ENCODE measurements around the gene SLC49A3.

DNA sequence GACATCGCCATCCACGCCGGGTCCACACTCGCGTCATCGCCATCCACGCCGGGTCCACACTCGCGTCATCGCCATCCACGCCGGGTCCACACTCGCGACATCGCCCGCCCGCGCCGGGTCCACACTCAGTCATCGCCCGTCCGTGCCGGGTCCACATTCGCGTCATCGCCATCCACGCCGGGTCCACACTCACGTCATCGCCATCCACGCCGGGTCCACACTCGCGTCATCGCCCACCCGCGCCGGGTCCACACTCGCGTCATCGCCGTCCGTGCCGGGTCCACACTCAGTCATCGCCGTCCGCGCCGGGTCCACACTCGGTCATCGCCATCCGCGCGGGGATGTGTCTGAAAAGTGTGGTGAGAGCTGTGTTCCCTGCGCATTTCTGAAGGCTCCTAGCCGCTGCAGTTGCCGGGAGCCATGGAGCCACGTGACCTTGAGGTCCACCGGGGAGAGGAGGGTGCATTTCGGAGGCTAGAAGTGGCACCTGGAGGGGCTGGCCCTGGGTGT is 34.0 kb upstream of the SLC49A3 start:
- no peak for TF ChIP-seq EZH2 (IDR thresholded peaks at IDR 0.05; ENCODE audit: borderline replicate concordance)
- TF ChIP-seq, protein P1, sequence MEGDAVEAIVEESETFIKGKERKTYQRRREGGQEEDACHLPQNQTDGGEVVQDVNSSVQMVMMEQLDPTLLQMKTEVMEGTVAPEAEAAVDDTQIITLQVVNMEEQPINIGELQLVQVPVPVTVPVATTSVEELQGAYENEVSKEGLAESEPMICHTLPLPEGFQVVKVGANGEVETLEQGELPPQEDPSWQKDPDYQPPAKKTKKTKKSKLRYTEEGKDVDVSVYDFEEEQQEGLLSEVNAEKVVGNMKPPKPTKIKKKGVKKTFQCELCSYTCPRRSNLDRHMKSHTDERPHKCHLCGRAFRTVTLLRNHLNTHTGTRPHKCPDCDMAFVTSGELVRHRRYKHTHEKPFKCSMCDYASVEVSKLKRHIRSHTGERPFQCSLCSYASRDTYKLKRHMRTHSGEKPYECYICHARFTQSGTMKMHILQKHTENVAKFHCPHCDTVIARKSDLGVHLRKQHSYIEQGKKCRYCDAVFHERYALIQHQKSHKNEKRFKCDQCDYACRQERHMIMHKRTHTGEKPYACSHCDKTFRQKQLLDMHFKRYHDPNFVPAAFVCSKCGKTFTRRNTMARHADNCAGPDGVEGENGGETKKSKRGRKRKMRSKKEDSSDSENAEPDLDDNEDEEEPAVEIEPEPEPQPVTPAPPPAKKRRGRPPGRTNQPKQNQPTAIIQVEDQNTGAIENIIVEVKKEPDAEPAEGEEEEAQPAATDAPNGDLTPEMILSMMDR (IDR thresholded peaks at IDR 0.05; ENCODE audit: poor library complexity): no peak
